Measurements from ENCODE around the gene TBC1D9B. TPM values are rescaled to one million over a fixed set of nuclear protein-coding genes. Genes with fewer than 3 reads are reported as not detected.

Gene TBC1D9B
- total RNA-seq, result 94.0 TPM
- long read RNA-seq, full-length matches to known transcripts, result 54 of 154 reads
- long read RNA-seq, partial matches to known transcripts, result 46 of 154 reads
- long read RNA-seq, other reads (novel, unspliced or antisense), result 54 of 154 reads

DNA sequence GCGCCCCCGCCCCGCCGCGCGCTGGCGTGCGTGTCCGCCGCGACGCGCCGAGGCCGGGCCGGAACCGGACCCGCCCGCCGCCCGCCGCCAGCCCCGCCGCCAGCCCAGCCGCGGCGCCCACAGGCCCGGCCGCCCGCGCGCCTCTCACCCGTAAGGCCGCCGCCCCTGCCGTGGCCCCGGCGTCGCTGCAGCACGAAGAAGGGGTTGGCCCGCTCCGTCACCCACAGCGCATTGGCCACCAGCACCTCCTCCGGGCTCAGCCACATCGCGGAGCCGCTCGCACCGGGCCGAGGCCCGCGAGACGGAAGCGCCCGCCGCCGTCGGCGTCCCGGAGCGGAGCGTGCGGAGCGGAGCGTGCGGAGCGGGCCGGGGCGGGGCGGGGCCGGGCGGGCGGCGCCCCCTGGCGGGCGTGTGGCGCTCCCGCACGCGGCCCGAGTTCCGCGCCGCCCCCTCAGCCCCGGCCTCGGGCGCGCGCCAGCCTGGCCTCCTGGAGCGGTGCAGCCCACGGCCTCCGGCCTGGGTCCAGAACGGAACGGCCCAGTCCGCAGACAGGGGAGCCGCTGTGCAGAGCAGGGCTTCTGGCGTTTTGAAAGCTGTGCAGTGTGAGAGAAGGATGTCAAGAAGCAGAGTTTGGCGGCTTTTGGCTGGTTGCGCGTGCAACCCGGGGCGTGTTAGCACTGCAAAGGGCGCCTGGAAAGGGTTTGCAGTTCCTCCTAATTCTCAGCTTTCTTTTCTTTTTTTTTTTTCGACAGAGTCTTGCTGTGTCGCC is at the start of gene TBC1D9B:
TBC1D9B (minus strand) TSS at position 342 of the 769 bp plus-strand sequence; CDS start at position 266, 76 bp downstream.
- ATAC-seq (peak; percentile 95), DNase-seq (peak; percentile 82)
- intact Hi-C loops (cut with DNase I), result no loop called here
- Histone ChIP-seq H3K4me3 (peak within 1 kb of the TSS; percentile 72), H3K27me3 (ENCODE audit: low read depth) (no peaks in the 10 kb centered on the region), H3K36me3 (peaks cover 21% of the 10 kb centered on the region), H3K9me3 (no peaks in the 10 kb centered on the region), H3K4me1 (peaks cover 30% of the 10 kb centered on the region), H3K27ac (peak within 1 kb of the TSS; percentile 74)
- TF ChIP-seq, protein P1, sequence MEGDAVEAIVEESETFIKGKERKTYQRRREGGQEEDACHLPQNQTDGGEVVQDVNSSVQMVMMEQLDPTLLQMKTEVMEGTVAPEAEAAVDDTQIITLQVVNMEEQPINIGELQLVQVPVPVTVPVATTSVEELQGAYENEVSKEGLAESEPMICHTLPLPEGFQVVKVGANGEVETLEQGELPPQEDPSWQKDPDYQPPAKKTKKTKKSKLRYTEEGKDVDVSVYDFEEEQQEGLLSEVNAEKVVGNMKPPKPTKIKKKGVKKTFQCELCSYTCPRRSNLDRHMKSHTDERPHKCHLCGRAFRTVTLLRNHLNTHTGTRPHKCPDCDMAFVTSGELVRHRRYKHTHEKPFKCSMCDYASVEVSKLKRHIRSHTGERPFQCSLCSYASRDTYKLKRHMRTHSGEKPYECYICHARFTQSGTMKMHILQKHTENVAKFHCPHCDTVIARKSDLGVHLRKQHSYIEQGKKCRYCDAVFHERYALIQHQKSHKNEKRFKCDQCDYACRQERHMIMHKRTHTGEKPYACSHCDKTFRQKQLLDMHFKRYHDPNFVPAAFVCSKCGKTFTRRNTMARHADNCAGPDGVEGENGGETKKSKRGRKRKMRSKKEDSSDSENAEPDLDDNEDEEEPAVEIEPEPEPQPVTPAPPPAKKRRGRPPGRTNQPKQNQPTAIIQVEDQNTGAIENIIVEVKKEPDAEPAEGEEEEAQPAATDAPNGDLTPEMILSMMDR (IDR thresholded peaks at IDR 0.05), result peak; percentile 38

DNA sequence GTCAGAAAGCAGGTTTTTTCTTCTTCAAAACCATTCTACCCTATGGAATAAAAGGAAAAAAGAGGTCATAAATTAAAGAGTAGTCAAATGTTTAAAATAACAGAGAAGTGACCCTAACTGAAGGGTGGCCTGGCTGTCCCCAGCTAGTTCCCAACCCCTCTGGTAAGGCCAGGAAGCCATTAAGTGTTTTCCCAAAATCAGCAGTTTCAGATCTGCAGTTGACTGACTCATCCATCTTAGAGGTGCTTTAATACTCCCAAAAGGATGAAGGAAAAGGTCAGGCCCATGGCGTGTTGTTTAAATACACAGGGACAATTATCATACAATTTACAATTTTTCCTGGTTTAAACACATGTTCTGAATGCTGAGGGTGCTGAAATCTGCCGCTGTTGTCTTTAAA is 47.9 kb upstream of the TBC1D9B start:
- Histone ChIP-seq H3K27me3 (ENCODE audit: low read depth) (no peaks in the 10 kb centered on the region), H3K4me3 (no peak overlapping the region), H3K4me1 (no peaks in the 10 kb centered on the region), H3K27ac (no peak overlapping the region), H3K36me3 (peaks cover 23% of the 10 kb centered on the region), H3K9me3 (no peaks in the 10 kb centered on the region)
- no peak for DNase-seq
- TF ChIP-seq, protein P1 (IDR thresholded peaks at IDR 0.05), result no peak
- intact Hi-C loops (cut with DNase I), result no loop called here
- no peak for ATAC-seq

DNA sequence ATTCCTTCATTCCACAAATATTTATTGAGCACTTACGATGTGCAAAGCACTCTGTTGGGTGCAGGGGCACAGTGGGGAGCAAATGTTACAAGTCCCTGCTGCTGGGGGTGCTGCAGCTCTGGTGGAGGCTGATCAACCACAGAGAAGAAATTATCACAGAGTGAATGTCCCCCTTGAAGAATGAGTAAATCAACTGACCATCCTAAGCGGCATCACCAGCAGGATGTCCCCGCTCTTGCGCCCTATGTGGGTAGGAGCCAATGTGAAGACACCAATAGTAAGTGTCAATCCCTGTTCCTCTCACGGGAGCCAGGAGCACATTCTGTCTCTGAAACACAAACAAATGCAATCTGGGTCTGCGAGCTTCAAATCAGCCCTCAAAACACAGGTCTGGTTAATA is 47.4 kb upstream of the TBC1D9B start:
- no peaks in the 10 kb centered on the region for H3K27me3 ChIP-seq (ENCODE audit: low read depth)
- ATAC-seq (no peak), DNase-seq (no peak)
- TF ChIP-seq, protein P1 (IDR thresholded peaks at IDR 0.05), result no peak
- H3K36me3 ChIP-seq, result peaks cover 22% of the 10 kb centered on the region
- H3K27ac ChIP-seq, result no peak overlapping the region
- H3K4me1 ChIP-seq, result no peaks in the 10 kb centered on the region
- intact Hi-C loops (cut with DNase I), result no loop called here
- no peaks in the 10 kb centered on the region for H3K9me3 ChIP-seq
- H3K4me3 ChIP-seq, result no peak overlapping the region

DNA sequence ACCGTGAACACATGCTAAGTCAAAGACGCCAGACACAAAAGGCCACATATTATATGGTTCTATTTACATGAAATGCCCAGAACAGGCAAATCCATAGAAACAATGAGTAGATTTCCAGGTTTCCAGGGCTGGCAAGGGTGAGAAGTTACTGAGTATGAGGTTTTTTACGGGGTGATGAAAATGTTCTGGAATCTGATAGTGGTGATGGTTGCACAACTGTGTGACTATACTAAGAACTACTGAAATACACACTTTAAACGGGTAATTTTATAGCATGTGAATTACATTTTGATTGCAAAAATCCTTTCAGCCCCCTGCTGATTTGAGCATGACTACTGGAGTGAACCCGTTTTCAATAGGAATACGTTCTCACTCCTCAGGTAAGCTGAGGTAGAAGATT is 46.7 kb upstream of the TBC1D9B start:
- Histone ChIP-seq H3K4me3 (no peak overlapping the region), H3K36me3 (peaks cover 22% of the 10 kb centered on the region), H3K27me3 (ENCODE audit: low read depth) (no peaks in the 10 kb centered on the region), H3K27ac (no peak overlapping the region), H3K4me1 (no peaks in the 10 kb centered on the region), H3K9me3 (no peaks in the 10 kb centered on the region)
- TF ChIP-seq, protein P1 (IDR thresholded peaks at IDR 0.05), result no peak
- DNase-seq (no peak), ATAC-seq (no peak)
- intact Hi-C loops (cut with DNase I), result no loop called here

DNA sequence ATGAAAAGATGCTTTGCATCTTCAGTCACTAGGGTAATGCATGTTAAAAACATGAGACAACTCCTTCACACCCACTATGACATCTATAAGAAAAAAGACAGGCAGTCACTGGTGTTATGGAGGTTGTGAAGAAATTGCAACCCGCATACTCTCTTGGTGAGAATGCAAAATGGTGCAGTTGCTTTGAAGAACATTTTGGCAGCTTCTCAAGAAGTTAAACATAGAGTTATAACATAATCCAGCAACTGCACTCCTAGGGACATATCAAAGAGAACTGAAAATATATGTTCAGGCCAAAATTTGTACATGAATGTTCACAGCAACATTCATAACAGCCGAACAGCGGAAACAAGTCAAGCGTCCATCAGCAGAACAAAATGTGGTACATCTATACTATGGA is 46.3 kb upstream of the TBC1D9B start:
- Histone ChIP-seq H3K9me3 (no peaks in the 10 kb centered on the region), H3K36me3 (peaks cover 22% of the 10 kb centered on the region), H3K27ac (no peak overlapping the region), H3K27me3 (ENCODE audit: low read depth) (no peaks in the 10 kb centered on the region), H3K4me3 (no peak overlapping the region), H3K4me1 (no peaks in the 10 kb centered on the region)
- DNase-seq (no peak), ATAC-seq (no peak)
- TF ChIP-seq, protein P1 (IDR thresholded peaks at IDR 0.05), result no peak
- intact Hi-C loops (cut with DNase I), result no loop called here

All from lower lobe of right lung (tissue), 2 donors.